Measurements from ENCODE around the gene PLD1.

DNA sequence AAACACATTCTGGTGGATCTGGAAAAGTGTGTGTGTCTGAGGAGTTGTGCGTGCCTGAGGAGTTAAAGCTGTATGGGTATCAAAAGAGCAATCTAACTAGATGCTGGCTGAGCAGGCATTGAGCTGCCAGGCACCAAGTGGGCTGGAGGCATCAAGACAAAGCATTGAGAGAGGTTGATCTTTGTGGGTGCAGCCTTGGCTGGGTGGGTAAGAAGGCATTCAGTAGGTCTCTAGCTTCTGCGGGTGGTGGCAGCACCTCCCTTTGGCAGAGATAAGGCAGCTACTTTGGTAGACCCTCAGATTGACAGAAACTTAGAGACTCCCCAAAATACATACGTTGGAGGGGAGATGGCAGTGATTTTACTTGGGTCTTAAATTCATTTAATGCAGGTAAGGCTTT, 17.1 kb upstream of the PLD1 start:
- TF ChIP-seq TAF1 (IDR thresholded peaks at IDR 0.05; ENCODE audit: borderline replicate concordance, insufficient read depth, low read length) (no peak), REST (IDR thresholded peaks at IDR 0.05; ENCODE audit: insufficient read depth in 1 of 2, low read depth in 2 of 2, low read length in 2 of 2) (no peak), SIN3A (IDR thresholded peaks at IDR 0.05; ENCODE audit: borderline replicate concordance, insufficient read depth, low read length) (no peak)
